ENCODE measurements around the gene MSTN. TPM values are rescaled to one million over a fixed set of nuclear protein-coding genes. Genes with fewer than 3 reads are reported as not detected.

MSTN gene
- total and polyA plus RNA-seq, 2 of the 4 experiments (the other 2 are of a cell fraction): under 0.01 TPM; not detected in 1

GRCh38 chr2:190060019-190060418, 2.5 kb downstream of the MSTN start:
- dilution Hi-C loops (cut with HindIII; ENCODE audit: low sequenced_read_pairs, unreplicated experiment): no loop called here
- WGBS, 2 experiments (ENCODE audit: extremely low coverage in 2 of 2, insufficient read length in 1 of 2): no CpG with 5 or more reads among the region's 4 CpGs
- no peak overlapping the region for H3K9ac ChIP-seq (ENCODE audit: low read depth, low read length)

More at GRCh38 chr2:190060019-190060418, 2.5 kb downstream of the MSTN start:
- in situ Hi-C loops (cut with MboI; ENCODE audit: low sequenced_read_pairs): no loop called here
- Histone ChIP-seq H3K14ac (replicated peaks; ENCODE audit: low read depth, low read length) (no peak overlapping the region), H3K4me1 (ENCODE audit: control insufficient read depth, insufficient read depth, low read length) (no peaks in the 10 kb centered on the region), H3K18ac (ENCODE audit: low read depth, low read length) (no peak overlapping the region), H3K9me1 (ENCODE audit: insufficient read depth, low read length) (no peaks in the 10 kb centered on the region), H3K4me2 (ENCODE audit: low read depth, low read length) (no peak overlapping the region), H4K91ac (ENCODE audit: insufficient read depth, low read depth, low read length) (no peak overlapping the region), H3K27me3 (ENCODE audit: control insufficient read depth, insufficient read depth, low read length) (no peaks in the 10 kb centered on the region), H4K20me1 (ENCODE audit: insufficient read depth, low read length) (no peaks in the 10 kb centered on the region), H3K79me1 (ENCODE audit: low read depth in 1 of 2, low read length in 2 of 2) (no peaks in the 10 kb centered on the region), H3K56ac (ENCODE audit: extremely low read depth, insufficient read depth, low read length) (no peak overlapping the region), H3K36me3 (ENCODE audit: control insufficient read depth, insufficient read depth, low read length) (no peaks in the 10 kb centered on the region), H4K8ac (ENCODE audit: low read depth in 2 of 2, low read length in 2 of 2) (no peak overlapping the region), H2AK5ac (ENCODE audit: low read depth, low read length) (no peak overlapping the region), H2BK5ac (ENCODE audit: low read depth, low read length, poor library complexity, severe bottlenecking) (no peak overlapping the region), H2BK120ac (ENCODE audit: low read depth, low read length) (no peak overlapping the region), H4K5ac (ENCODE audit: low read depth, low read length) (no peak overlapping the region), H3K4ac (ENCODE audit: low read depth, low read length) (no peak overlapping the region), H2AK9ac (replicated peaks; ENCODE audit: low read depth, low read length, poor library complexity) (no peak overlapping the region), H2AFZ (replicated peaks; ENCODE audit: low read length, poor library complexity) (no peak overlapping the region), H2BK15ac (ENCODE audit: low read depth, low read length) (no peak overlapping the region), H3K4me3 (ENCODE audit: insufficient read depth, low read depth, low read length) (no peak overlapping the region), H3K23ac (ENCODE audit: low read depth, low read length) (no peak overlapping the region), H3K27ac (ENCODE audit: insufficient read depth, low read length) (no peak overlapping the region), H2BK20ac (ENCODE audit: low read depth, low read length) (no peak overlapping the region), H3K9me3 (ENCODE audit: control insufficient read depth, insufficient read depth, low read length) (no peaks in the 10 kb centered on the region)
- TF ChIP-seq USF2 (IDR thresholded peaks at IDR 0.05; ENCODE audit: low read depth, low read length) (no peak), CHD1 (IDR thresholded peaks at IDR 0.05; ENCODE audit: low read depth, low read length) (no peak), POLR2A (IDR thresholded peaks at IDR 0.05; ENCODE audit: low read depth, low read length) (no peak), NFE2L2 (IDR thresholded peaks at IDR 0.05; ENCODE audit: low read depth, low read length) (no peak), ELK1 (IDR thresholded peaks at IDR 0.05; ENCODE audit: borderline replicate concordance, low read depth, low read length) (no peak), MAZ (IDR thresholded peaks at IDR 0.05; ENCODE audit: borderline replicate concordance, low read depth, low read length) (no peak), MAFK (IDR thresholded peaks at IDR 0.05; ENCODE audit: low read depth, low read length) (no peak), RAD21 (IDR thresholded peaks at IDR 0.05; ENCODE audit: low read length) (no peak), CEBPB (IDR thresholded peaks at IDR 0.05; ENCODE audit: low read depth, low read length) (no peak)
- POLR2A ChIA-PET (ENCODE audit: unreplicated experiment): no interaction called here
- ATAC-seq (ENCODE audit: low read depth): no peak
- BruUV-seq (replicated peaks): no TSS peak
- intact Hi-C loops (cut with micrococcal nuclease): no loop called here
- CTCF ChIA-PET: no interaction called here
- DNase-seq: no peak
